ENCODE data around the gene TSPAN16.
"Not testable (repeated sequence)": the region's sequence is repeated elsewhere in the genome, so short reads cannot be mapped to it uniquely, and the experiment has no call there.

Gene TSPAN16

GRCh38 chr19:11330127-11330526 lies 34.2 kb downstream of the TSPAN16 start:
- H3K79me2 ChIP-seq (ENCODE audit: low read length) = no peaks in the 10 kb centered on the region
- H3K27me3 ChIP-seq (replicated peaks; ENCODE audit: insufficient read depth, low read length) = no peaks in the 10 kb centered on the region
- H3K4me2 ChIP-seq (ENCODE audit: low read depth, low read length) = no peak overlapping the region
- H3K4me1 ChIP-seq (ENCODE audit: low read length) = no peaks in the 10 kb centered on the region
- H2AFZ ChIP-seq (ENCODE audit: low read length) = no peak overlapping the region
- no peaks in the 10 kb centered on the region for H3K36me3 ChIP-seq (replicated peaks; ENCODE audit: insufficient read depth, low read length)
- H3F3A ChIP-seq (ENCODE audit: insufficient read depth, low read length) = no peaks in the 10 kb centered on the region
- no peak for DNase-seq
- H3K27ac ChIP-seq (ENCODE audit: low read length) = no peak overlapping the region
- TF ChIP-seq CTCF (IDR thresholded peaks at IDR 0.05; ENCODE audit: low read length) = no peak
- TF ChIP-seq EZH2 (optimal IDR thresholded peaks at IDR 0.05; ENCODE audit: low read depth, low read length) = no peak
- TF ChIP-seq EZH2phosphoT487 (IDR thresholded peaks at IDR 0.05; ENCODE audit: low read length) = no peak
- H3K9me3 ChIP-seq (replicated peaks; ENCODE audit: insufficient read depth, low read length) = no peaks in the 10 kb centered on the region
- no peaks in the 10 kb centered on the region for H4K20me1 ChIP-seq (ENCODE audit: insufficient read depth, low read length)
- no peak overlapping the region for H3K4me3 ChIP-seq (ENCODE audit: low read length)
- no peaks in the 10 kb centered on the region for H3K9me2 ChIP-seq (replicated peaks; ENCODE audit: insufficient read depth, low read length)
- H3K9ac ChIP-seq (ENCODE audit: low read length) = no peak overlapping the region

- Histone ChIP-seq H3F3A (ENCODE audit: insufficient read depth, low read length) (no peaks in the 10 kb centered on the region), H3K27me3 (replicated peaks; ENCODE audit: insufficient read depth, low read length) (no peaks in the 10 kb centered on the region), H3K4me2 (ENCODE audit: low read depth, low read length) (no peak overlapping the region), H3K9ac (ENCODE audit: low read length) (no peak overlapping the region), H3K9me3 (replicated peaks; ENCODE audit: insufficient read depth, low read length) (no peaks in the 10 kb centered on the region), H3K36me3 (replicated peaks; ENCODE audit: insufficient read depth, low read length) (no peaks in the 10 kb centered on the region), H3K9me2 (replicated peaks; ENCODE audit: insufficient read depth, low read length) (no peaks in the 10 kb centered on the region), H3K79me2 (ENCODE audit: low read length) (no peaks in the 10 kb centered on the region), H2AFZ (ENCODE audit: low read length) (no peak overlapping the region), H3K4me3 (ENCODE audit: low read length) (no peak overlapping the region), H3K27ac (ENCODE audit: low read length) (no peak overlapping the region), H3K4me1 (ENCODE audit: low read length) (no peaks in the 10 kb centered on the region), H4K20me1 (ENCODE audit: insufficient read depth, low read length) (no peaks in the 10 kb centered on the region)
- TF ChIP-seq EZH2phosphoT487 (IDR thresholded peaks at IDR 0.05; ENCODE audit: low read length) (no peak), CTCF (IDR thresholded peaks at IDR 0.05; ENCODE audit: low read length) (no peak), EZH2 (optimal IDR thresholded peaks at IDR 0.05; ENCODE audit: low read depth, low read length) (no peak)
- no peak for DNase-seq
These were observed 35.5 kb downstream of the TSPAN16 start for GRCh38 chr19:11331502-11331901.

GRCh38 chr19:11332822-11333221 lies 36.9 kb downstream of the TSPAN16 start:
- Histone ChIP-seq H3K4me2 (ENCODE audit: low read depth, low read length) (no peak overlapping the region), H3K4me1 (ENCODE audit: low read length) (no peaks in the 10 kb centered on the region), H3K9me2 (replicated peaks; ENCODE audit: insufficient read depth, low read length) (no peaks in the 10 kb centered on the region), H3K4me3 (ENCODE audit: low read length) (no peak overlapping the region), H3K79me2 (ENCODE audit: low read length) (no peaks in the 10 kb centered on the region), H2AFZ (ENCODE audit: low read length) (no peak overlapping the region), H3K9me3 (replicated peaks; ENCODE audit: insufficient read depth, low read length) (no peaks in the 10 kb centered on the region), H3K27me3 (replicated peaks; ENCODE audit: insufficient read depth, low read length) (no peaks in the 10 kb centered on the region), H3K36me3 (replicated peaks; ENCODE audit: insufficient read depth, low read length) (no peaks in the 10 kb centered on the region), H4K20me1 (ENCODE audit: insufficient read depth, low read length) (no peaks in the 10 kb centered on the region), H3F3A (ENCODE audit: insufficient read depth, low read length) (no peaks in the 10 kb centered on the region), H3K27ac (ENCODE audit: low read length) (no peak overlapping the region), H3K9ac (ENCODE audit: low read length) (no peak overlapping the region)
- no peak for TF ChIP-seq EZH2 (optimal IDR thresholded peaks at IDR 0.05; ENCODE audit: low read depth, low read length)
- no peak for TF ChIP-seq EZH2phosphoT487 (IDR thresholded peaks at IDR 0.05; ENCODE audit: low read length)
- no peak for TF ChIP-seq CTCF (IDR thresholded peaks at IDR 0.05; ENCODE audit: low read length)
- DNase-seq = no peak

GRCh38 chr19:11333838-11334237 lies 37.9 kb downstream of the TSPAN16 start:
- not testable (repeated sequence) for H3K9me2 ChIP-seq (replicated peaks; ENCODE audit: insufficient read depth, low read length); H3K9ac ChIP-seq (ENCODE audit: low read length); H4K20me1 ChIP-seq (ENCODE audit: insufficient read depth, low read length); H3K4me3 ChIP-seq (ENCODE audit: low read length); H3K4me1 ChIP-seq (ENCODE audit: low read length); H3K4me2 ChIP-seq (ENCODE audit: low read depth, low read length); H3K36me3 ChIP-seq (replicated peaks; ENCODE audit: insufficient read depth, low read length); H2AFZ ChIP-seq (ENCODE audit: low read length); H3K79me2 ChIP-seq (ENCODE audit: low read length); H3K27me3 ChIP-seq (replicated peaks; ENCODE audit: insufficient read depth, low read length); DNase-seq; H3K9me3 ChIP-seq (replicated peaks; ENCODE audit: insufficient read depth, low read length); H3K27ac ChIP-seq (ENCODE audit: low read length); H3F3A ChIP-seq (ENCODE audit: insufficient read depth, low read length)

Measured in MM.1S (cell line).